OCI-LY3 (cell line): ENCODE results near the gene CDON.

Experiments
- H2AFZ ChIP-seq: fragments of 200-600, 300-600 bp; shearing (Covaris generic); 2 replicates; pipeline ENCODE4 v1.6.0; 2014; ENCODE audit warnings: antibody characterized with exemption, low read depth, low read length
- H3K27ac ChIP-seq: fragments of 200-600, 300-600 bp; sonication (generic); 2 replicates; pipeline ENCODE4 v1.5.1; 2014; ENCODE audit warnings: mild to moderate bottlenecking, low read length, moderate library complexity, mixed read lengths
- H3K27me3 ChIP-seq: fragments of 200-600, 300-600 bp; sonication (generic); 2 replicates; pipeline ENCODE4 v1.6.1; 2014; ENCODE audit warnings: low read depth, low read length, mixed read lengths
- H3K36me3 ChIP-seq: fragments of 200-600, 300-600 bp; sonication (generic); replicated peaks from 2 replicates; pipeline ENCODE3; 2014; ENCODE audit warnings: low read depth, low read length, mixed read lengths
- H3K4me1 ChIP-seq: fragments of 300-600, 200-600 bp; sonication (generic); 2 replicates; pipeline ENCODE4 v1.6.1; 2014; ENCODE audit warnings: low read length, mixed read lengths
- H3K4me2 ChIP-seq: fragments of 200-600, 300-600 bp; sonication (generic); 2 replicates; pipeline ENCODE4 v1.6.1; 2014; ENCODE audit warnings: low read length, mixed read lengths
- H3K4me3 ChIP-seq: fragments of 300-600, 200-600 bp; sonication (generic); 2 replicates; pipeline ENCODE4 v1.5.1; 2014; ENCODE audit warnings: antibody characterized with exemption, mild to moderate bottlenecking, low read length, moderate library complexity
- H3K79me2 ChIP-seq: fragments of 300-600, 200-600 bp; shearing (Covaris generic); 2 replicates; pipeline ENCODE4 v1.6.1; 2014; ENCODE audit warnings: mild to moderate bottlenecking, low read length, mixed read lengths
- H3K9ac ChIP-seq: fragments of 300-600, 200-600 bp; shearing (Covaris generic); 2 replicates; pipeline ENCODE4 v1.6.0; 2014; ENCODE audit warnings: mild to moderate bottlenecking, low read length, moderate library complexity
- H3K9me3 ChIP-seq: fragments of 200-600, 300-600 bp; shearing (Covaris generic); 2 replicates; pipeline ENCODE4 v1.6.1; 2014; ENCODE audit warnings: low read length, mixed read lengths; ENCODE audit not compliant: insufficient read depth
- H4K20me1 ChIP-seq: fragments of 200-600, 300-600 bp; sonication (generic); 2 replicates; pipeline ENCODE4 v1.6.1; 2016; ENCODE audit warnings: low read length, mixed read lengths; ENCODE audit not compliant: insufficient read depth
- CTCF ChIP-seq: fragments of 200-600, 300-600 bp; sonication (generic); IDR thresholded peaks from 2 replicates; pipeline ENCODE4 v1.5.1; 2014; ENCODE audit warnings: antibody characterized with exemption, low read length, low read depth
- EZH2phosphoT487 ChIP-seq: fragments of 200-600 bp; shearing (Covaris generic); IDR thresholded peaks from 2 replicates; pipeline ENCODE4 v1.6.1; 2018; ENCODE audit warnings: antibody characterized with exemption, mixed run types, low read depth

The CDON gene

GRCh38 chr11:125976156-125976555 is 86.5 kb downstream of the CDON start:
- Histone ChIP-seq H3K79me2 (no peaks in the 10 kb centered on the region), H3K27me3 (no peaks in the 10 kb centered on the region)

GRCh38 chr11:125975634-125976033 is 87.0 kb downstream of the CDON start:
- Histone ChIP-seq H3K4me3 (no peak overlapping the region), H3K27me3 (no peaks in the 10 kb centered on the region), H3K9me3 (no peaks in the 10 kb centered on the region), H2AFZ (no peak overlapping the region), H3K9ac (no peak overlapping the region), H3K4me1 (no peaks in the 10 kb centered on the region), H4K20me1 (no peaks in the 10 kb centered on the region; the same call in 1 of the 2 replicates), H3K79me2 (no peaks in the 10 kb centered on the region), H3K27ac (no peak overlapping the region), H3K36me3 (no peaks in the 10 kb centered on the region), H3K4me2 (no peak overlapping the region)
- TF ChIP-seq CTCF (no peak), EZH2phosphoT487 (no peak)

More at GRCh38 chr11:125976156-125976555, 86.5 kb downstream of the CDON start:
- no peak for TF ChIP-seq EZH2phosphoT487
- Histone ChIP-seq H3K4me2 (no peak overlapping the region), H3K4me1 (no peaks in the 10 kb centered on the region), H3K27ac (no peak overlapping the region), H2AFZ (no peak overlapping the region), H3K9me3 (no peaks in the 10 kb centered on the region), H3K4me3 (no peak overlapping the region), H3K9ac (no peak overlapping the region), H4K20me1 (no peaks in the 10 kb centered on the region; the same call in 1 of the 2 replicates), H3K36me3 (no peaks in the 10 kb centered on the region)

GRCh38 chr11:125974284-125974683 is 88.4 kb downstream of the CDON start:
- Histone ChIP-seq H2AFZ (no peak overlapping the region), H3K9ac (no peak overlapping the region), H3K27ac (no peak overlapping the region), H3K4me2 (no peak overlapping the region), H3K79me2 (no peaks in the 10 kb centered on the region), H3K4me1 (no peaks in the 10 kb centered on the region), H3K27me3 (no peaks in the 10 kb centered on the region), H3K9me3 (no peaks in the 10 kb centered on the region), H4K20me1 (no peaks in the 10 kb centered on the region; the same call in 1 of the 2 replicates), H3K4me3 (no peak overlapping the region), H3K36me3 (no peaks in the 10 kb centered on the region)
- TF ChIP-seq CTCF: no peak

GRCh38 chr11:125971618-125972017 is 91.0 kb downstream of the CDON start:
- H3K4me3 ChIP-seq: no peak overlapping the region
- H3K27me3 ChIP-seq: no peaks in the 10 kb centered on the region
- no peak overlapping the region for H3K9ac ChIP-seq
- no peak overlapping the region for H3K27ac ChIP-seq
- no peaks in the 10 kb centered on the region for H3K79me2 ChIP-seq
- TF ChIP-seq CTCF: no peak
- no peak for TF ChIP-seq EZH2phosphoT487
- no peak overlapping the region for H3K4me2 ChIP-seq
- H2AFZ ChIP-seq: no peak overlapping the region
- no peaks in the 10 kb centered on the region; the same call in 1 of the 2 replicates for H4K20me1 ChIP-seq
- H3K9me3 ChIP-seq: no peaks in the 10 kb centered on the region
- H3K36me3 ChIP-seq: no peaks in the 10 kb centered on the region
- H3K4me1 ChIP-seq: no peaks in the 10 kb centered on the region

GRCh38 chr11:125968354-125968753 is 94.3 kb downstream of the CDON start:
- no peak for TF ChIP-seq EZH2phosphoT487
- no peak for TF ChIP-seq CTCF
- no peaks in the 10 kb centered on the region for H3K4me1 ChIP-seq
- H2AFZ ChIP-seq: no peak overlapping the region
- no peaks in the 10 kb centered on the region for H4K20me1 ChIP-seq
- H3K4me2 ChIP-seq: no peak overlapping the region
- no peaks in the 10 kb centered on the region for H3K27me3 ChIP-seq
- no peak overlapping the region for H3K9ac ChIP-seq
- no peaks in the 10 kb centered on the region for H3K36me3 ChIP-seq
- no peak overlapping the region for H3K27ac ChIP-seq
- H3K4me3 ChIP-seq: no peak overlapping the region
- H3K9me3 ChIP-seq: no peaks in the 10 kb centered on the region
- H3K79me2 ChIP-seq: no peaks in the 10 kb centered on the region
